CD4-positive, alpha-beta memory T cell (primary cell): ENCODE measurements around the gene TRAPPC13. TPM values are rescaled to one million over a fixed set of nuclear protein-coding genes. Genes with fewer than 3 reads are reported as not detected.
"Not testable (repeated sequence)": the region's sequence is repeated elsewhere in the genome, so short reads cannot be mapped to it uniquely, and the experiment has no call there.

Experiments
- CTCF ChIA-PET: fragments of 350-600 bp; sonication (Branson Sonifier 250); formaldehyde crosslinking; loops from one replicate; lab custom pipeline; 2021; ENCODE audit warnings: inconsistent platforms; ENCODE audit not compliant: partially characterized antibody; lab: Charles Lee
- POLR2A ChIA-PET: fragments of 350-600 bp; sonication (Branson Sonifier 250); formaldehyde crosslinking; loops from one replicate; lab custom pipeline; 2021; ENCODE audit not compliant: partially characterized antibody; lab: Charles Lee
- DNase-seq, 5 donors: peaks; one replicate each; pipeline versions ENCODE4 v3.0.0 to v3.0.0-alpha.2; 2020 to 2022; ENCODE audit warnings: mixed read lengths in 1 of 5
- H3K27ac ChIP-seq: one replicate; pipeline ENCODE4 v1.7.0; 2013; ENCODE audit warnings: low read depth, low read length
- H3K27me3 ChIP-seq: 2 replicates; pipeline ENCODE4 v1.7.0; 2013; ENCODE audit warnings: mild to moderate bottlenecking, low read length, moderate library complexity; ENCODE audit not compliant: insufficient read depth
- H3K36me3 ChIP-seq: 2 replicates; pipeline ENCODE4 v1.7.0; 2013; ENCODE audit warnings: mild to moderate bottlenecking, low read length, moderate library complexity; ENCODE audit not compliant: insufficient read depth
- H3K4me1 ChIP-seq: 2 replicates; pipeline ENCODE4 v1.7.0; 2013; ENCODE audit warnings: mild to moderate bottlenecking, low read length, moderate library complexity; ENCODE audit not compliant: insufficient read depth
- H3K4me3 ChIP-seq, 2 donors: one replicate each; pipeline ENCODE4 v1.7.0; 2013; ENCODE audit warnings: low read length in 2 of 2, mild to moderate bottlenecking in 1 of 2
- H3K9me3 ChIP-seq, 2 donors: one replicate each; pipeline ENCODE4 v1.7.0; 2013; ENCODE audit warnings: low read length in 2 of 2, control low read depth in 1 of 2; ENCODE audit not compliant: control insufficient read depth in 1 of 2
- H3K27ac Mint-ChIP-seq, 7 donors: one replicate each; pipeline ENCODE4 v1.8.0; 2020 to 2021; ENCODE audit warnings: mixed read lengths in 7 of 7, mild to moderate bottlenecking in 6 of 7, inconsistent platforms in 3 of 7, moderate library complexity in 3 of 7
- H3K27me3 Mint-ChIP-seq, 2 donors: one replicate each; pipeline ENCODE4 v1.8.0; 2020 to 2021; ENCODE audit warnings: mixed read lengths in 2 of 2
- H3K36me3 Mint-ChIP-seq, 2 donors: one replicate each; pipeline ENCODE4 v1.8.0; 2020 to 2021; ENCODE audit warnings: mixed read lengths in 2 of 2, inconsistent platforms in 1 of 2, mild to moderate bottlenecking in 1 of 2
- H3K4me1 Mint-ChIP-seq, 4 donors: one replicate each; pipeline ENCODE4 v1.8.0; 2020 to 2021; ENCODE audit warnings: mixed read lengths in 4 of 4, mild to moderate bottlenecking in 1 of 4
- H3K4me3 Mint-ChIP-seq, 8 donors: one replicate each; pipeline ENCODE4 v1.8.0; 2020 to 2021; ENCODE audit warnings: mixed read lengths in 8 of 8, mild to moderate bottlenecking in 7 of 8, moderate library complexity in 6 of 8, inconsistent platforms in 3 of 8
- H3K9me3 Mint-ChIP-seq, 8 donors: one replicate each; pipeline ENCODE4 v1.8.0; 2020 to 2021; ENCODE audit warnings: mixed read lengths in 8 of 8, mild to moderate bottlenecking in 5 of 8, inconsistent platforms in 3 of 8, moderate library complexity in 1 of 8
- intact Hi-C: fragments of 100-400 bp; cut with micrococcal nuclease; formaldehyde crosslinking; loops from one replicate; pipeline ENCODE4 v1.15.1; 2023
- polyA plus RNA-seq, 2 donors: library from polyadenylated mRNA; unstranded; fragments of 300-500 nt; fragmentation: Illumina TruSeq; gene quantifications; one replicate each; pipeline ENCODE4 v1.2.3, GENCODE V29; 2021
- total RNA-seq, 2 experiments: library from RNA; stranded (reverse); gene quantifications; one replicate each; pipeline ENCODE4 v1.2.3, GENCODE V29; 2021

TRAPPC13 gene
- total and polyA plus RNA-seq, 4 experiments from 2014 or later: 16.4 to 21.4 (median 20.9) TPM

DNA sequence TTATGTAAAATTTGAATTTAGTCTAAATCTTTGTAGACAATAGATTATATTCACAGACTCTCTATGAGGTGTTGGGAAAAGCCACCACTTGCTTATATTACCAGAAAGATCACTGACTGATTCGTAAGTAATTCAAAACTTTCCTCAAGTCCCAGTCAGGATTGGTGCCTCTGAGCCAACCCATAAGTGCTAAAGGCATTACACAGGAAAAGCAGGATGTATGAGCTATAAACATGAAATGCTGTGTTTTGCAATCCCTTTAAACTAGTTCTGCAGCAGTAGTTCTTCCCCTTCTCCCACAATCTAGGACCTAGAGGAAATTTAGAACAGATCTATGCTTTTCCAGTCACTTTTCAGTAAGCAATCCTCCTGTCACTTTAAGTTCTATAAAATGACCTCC lies 48.0 kb downstream of the TRAPPC13 start:
- H3K27me3 Mint-ChIP-seq: no peaks in the 10 kb centered on the region
- Histone ChIP-seq H3K27ac (no peak overlapping the region), H3K36me3 (peaks cover 46% of the 10 kb centered on the region), H3K27me3 (no peaks in the 10 kb centered on the region), H3K9me3 (no peaks in the 10 kb centered on the region), H3K4me1 (no peaks in the 10 kb centered on the region), H3K4me3 (no peak overlapping the region)
- H3K4me1 Mint-ChIP-seq: peaks cover 13 to 26% (median 19%) of the 10 kb centered on the region in 4 donors
- H3K27ac Mint-ChIP-seq: peak overlapping the region in 3 of 7 donors; percentile 23 to 80 (median 67)
- H3K9me3 Mint-ChIP-seq: no peaks in the 10 kb centered on the region
- H3K4me3 Mint-ChIP-seq: no peak overlapping the region
- H3K36me3 Mint-ChIP-seq: peaks cover 58 to 84% of the 10 kb centered on the region in 2 donors
- DNase-seq: no peak
- POLR2A ChIA-PET: interaction anchor here (1.2 kb wide), 1 partner anchor 110 kb away, joined by 3 read pairs; the partner anchor contains the start of genes CENPK and PPWD1
- CTCF ChIA-PET: no interaction called here
- intact Hi-C loops: loop anchor here (5.0 kb wide), 1 partner anchor 35 kb away; no protein-coding TSS in a partner anchor

DNA sequence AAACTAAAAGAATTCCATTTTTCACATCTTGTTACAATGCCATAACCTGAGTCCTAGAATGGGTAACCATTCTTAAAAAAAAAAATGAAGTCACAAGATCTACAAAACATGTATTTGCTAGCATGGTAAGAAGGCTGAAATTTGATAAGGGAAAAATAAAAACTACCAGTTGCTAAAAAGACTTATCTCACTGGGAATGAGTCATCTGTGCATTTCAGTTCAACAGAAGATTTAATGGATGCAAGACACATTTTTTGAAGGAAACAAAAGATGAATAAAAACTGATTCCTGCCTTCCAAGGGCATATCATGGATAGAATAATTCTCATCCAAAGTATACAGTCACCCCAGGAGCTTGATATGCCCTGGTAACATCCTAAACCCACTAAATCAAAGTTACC lies 49.9 kb downstream of the TRAPPC13 start:
- no peaks in the 10 kb centered on the region for H3K9me3 ChIP-seq
- CTCF ChIA-PET: no interaction called here
- Mint-ChIP-seq H3K27ac (peak overlapping the region in 6 of 7 donors; percentile 30 to 64 (median 52)), H3K36me3 (peaks cover 75 to 96% of the 10 kb centered on the region in 2 donors), H3K9me3 (no peaks in the 10 kb centered on the region), H3K4me3 (no peak overlapping the region), H3K27me3 (no peaks in the 10 kb centered on the region), H3K4me1 (peaks cover 26 to 45% (median 35%) of the 10 kb centered on the region in 4 donors)
- H3K4me3 ChIP-seq: no peak overlapping the region
- intact Hi-C loops: loop anchor here (5.0 kb wide), 1 partner anchor 33 kb away; no protein-coding TSS in a partner anchor
- H3K27ac ChIP-seq: no peak overlapping the region
- peaks cover 39% of the 10 kb centered on the region for H3K36me3 ChIP-seq
- H3K4me1 ChIP-seq: peaks cover 6% of the 10 kb centered on the region
- no peak for DNase-seq
- H3K27me3 ChIP-seq: no peaks in the 10 kb centered on the region
- POLR2A ChIA-PET: interaction anchor here (0.6 kb wide), 1 partner anchor 33 kb away, joined by 3 read pairs; no protein-coding TSS in a partner anchor

DNA sequence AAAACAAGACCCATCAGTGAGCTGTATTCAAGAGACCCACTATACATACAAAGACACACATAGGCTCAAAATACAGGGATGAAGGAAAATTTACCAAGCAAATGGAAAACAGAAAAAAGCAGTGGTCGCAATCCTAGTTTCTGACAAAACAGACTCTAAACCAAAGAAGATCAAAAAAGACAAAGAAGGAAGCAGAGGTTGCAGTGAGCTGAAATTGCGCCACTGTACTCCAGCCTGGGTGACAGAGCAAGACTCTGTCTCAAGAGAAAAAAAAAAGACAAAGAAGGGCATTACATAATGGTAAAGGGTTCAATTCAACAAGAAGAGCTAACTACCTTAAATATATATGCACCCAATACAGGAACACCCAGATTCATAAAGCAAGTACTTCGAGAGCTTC lies 51.2 kb downstream of the TRAPPC13 start:
- Mint-ChIP-seq H3K4me1 (peaks cover 32 to 57% (median 43%) of the 10 kb centered on the region in 4 donors), H3K27ac (peak overlapping the region; percentile 5 to 84 (median 63)), H3K4me3 (peak overlapping the region in 1 of 8 donors; percentile 12), H3K36me3 (peaks cover 81 to 96% of the 10 kb centered on the region in 2 donors)
- H3K27me3 Mint-ChIP-seq, CTCF ChIA-PET, DNase-seq, H3K9me3 ChIP-seq, H3K27ac ChIP-seq, intact Hi-C loops, H3K4me3 ChIP-seq, H3K27me3 ChIP-seq, H3K9me3 Mint-ChIP-seq, H3K4me1 ChIP-seq: not testable (repeated sequence)
- POLR2A ChIA-PET: interaction anchor here (1.0 kb wide), 1 partner anchor 20 kb away, joined by 3 read pairs; no protein-coding TSS in a partner anchor
- peaks cover 32% of the 10 kb centered on the region for H3K36me3 ChIP-seq

DNA sequence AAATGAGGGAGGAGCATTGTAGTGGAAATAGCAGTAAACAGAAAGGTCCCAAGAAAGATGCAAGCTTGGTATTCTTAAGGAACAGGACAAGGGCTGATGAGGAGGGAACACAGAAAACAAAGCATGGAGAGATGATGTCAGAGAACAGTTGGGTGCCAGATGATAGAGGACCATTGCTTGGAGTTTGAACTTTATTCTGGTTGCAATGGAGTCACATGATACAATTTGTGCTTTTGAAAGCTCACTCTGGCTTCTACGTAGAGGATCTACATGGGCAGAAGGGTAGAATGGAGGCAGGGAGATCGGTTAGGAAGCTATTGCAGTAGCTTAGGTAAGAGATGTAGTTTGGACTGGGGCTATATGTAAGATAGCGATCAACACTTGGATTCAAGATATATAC lies 57.3 kb downstream of the TRAPPC13 start:
- H3K36me3 ChIP-seq: peaks cover 29% of the 10 kb centered on the region
- H3K27me3 Mint-ChIP-seq: no peaks in the 10 kb centered on the region

DNA sequence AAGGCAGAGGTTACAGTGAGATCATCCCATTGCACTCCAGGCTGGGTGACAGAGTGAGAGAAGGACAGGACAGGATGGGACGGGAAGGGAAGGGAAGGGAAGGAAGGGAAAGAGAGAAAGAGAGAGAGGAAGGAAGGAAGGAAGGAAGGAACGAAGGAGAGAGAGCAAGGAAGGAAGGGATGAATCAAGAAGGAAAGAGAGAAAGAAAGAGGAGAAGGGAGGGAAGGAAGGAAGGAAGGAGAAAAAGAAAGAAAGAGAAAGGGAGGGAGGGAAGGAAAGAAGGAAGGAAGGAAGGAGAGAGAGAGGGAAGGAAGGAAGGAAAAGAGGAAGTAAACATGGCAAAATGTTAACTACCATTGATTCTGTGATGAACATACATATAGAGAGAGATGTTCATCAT lies 68.3 kb downstream of the TRAPPC13 start:
- no peaks in the 10 kb centered on the region for H3K9me3 ChIP-seq
- Mint-ChIP-seq H3K27me3 (no peaks in the 10 kb centered on the region), H3K4me3 (no peak overlapping the region), H3K27ac (peak overlapping the region in 4 of 7 donors; percentile 20 to 75 (median 30)), H3K36me3 (peaks cover 32 to 42% of the 10 kb centered on the region in 2 donors), H3K9me3 (no peaks in the 10 kb centered on the region), H3K4me1 (peaks cover 3 to 15% (median 6%) of the 10 kb centered on the region in 4 donors)
- no peak overlapping the region for H3K27ac ChIP-seq
- no peak overlapping the region for H3K4me3 ChIP-seq
- H3K36me3 ChIP-seq: peaks cover 37% of the 10 kb centered on the region
- ChIA-PET POLR2A (no interaction called here), CTCF (no interaction called here)
- DNase-seq: no peak
- H3K4me1 ChIP-seq: no peaks in the 10 kb centered on the region
- H3K27me3 ChIP-seq: no peaks in the 10 kb centered on the region
- intact Hi-C loops: no loop called here

More for the DNA sequence above, 57.3 kb downstream of the TRAPPC13 start:
- peaks cover 76 to 89% of the 10 kb centered on the region in 2 donors for H3K36me3 Mint-ChIP-seq
- ChIA-PET CTCF (no interaction called here), POLR2A (no interaction called here)
- H3K9me3 ChIP-seq: no peaks in the 10 kb centered on the region
- DNase-seq: no peak
- H3K27ac Mint-ChIP-seq: peak overlapping the region in 5 of 7 donors; percentile 7 to 77 (median 11)
- H3K4me1 ChIP-seq: peaks cover 9% of the 10 kb centered on the region
- intact Hi-C loops: no loop called here
- H3K4me1 Mint-ChIP-seq: peaks cover 31 to 62% (median 42%) of the 10 kb centered on the region in 4 donors
- no peak overlapping the region for H3K4me3 ChIP-seq
- H3K27me3 ChIP-seq: no peaks in the 10 kb centered on the region
- H3K27ac ChIP-seq: no peak overlapping the region
- no peaks in the 10 kb centered on the region for H3K9me3 Mint-ChIP-seq
- H3K4me3 Mint-ChIP-seq: no peak overlapping the region

DNA sequence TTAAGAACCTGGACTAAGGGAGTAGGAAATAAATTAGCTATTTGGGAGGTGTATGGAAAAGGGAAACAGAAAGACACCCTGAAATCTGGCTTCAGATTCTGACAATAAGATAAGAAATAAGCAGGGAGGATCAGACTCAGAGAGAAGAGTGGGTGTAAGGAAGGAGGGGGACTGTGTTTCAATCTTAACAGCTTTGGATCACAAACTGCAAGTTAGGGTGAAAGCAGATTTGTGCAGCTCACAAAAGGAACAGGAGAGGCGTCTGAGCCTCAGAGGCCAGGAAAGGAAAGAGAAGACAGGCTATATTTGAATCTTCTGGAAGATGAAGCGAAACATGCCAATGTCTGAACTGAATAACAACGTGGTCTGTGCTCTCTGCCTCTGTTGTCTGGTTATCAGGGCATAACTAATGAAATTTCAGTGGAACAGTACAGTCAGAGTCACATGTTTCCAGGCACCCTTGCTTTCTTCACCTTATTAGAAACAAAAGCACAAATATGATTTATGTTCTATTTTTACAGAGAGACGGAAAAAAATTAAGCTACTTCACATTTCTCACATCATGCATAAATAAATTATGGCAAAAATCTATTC lies 70.4 kb downstream of the TRAPPC13 start:
- H3K4me3 ChIP-seq: no peak overlapping the region
- no peaks in the 10 kb centered on the region for H3K4me1 ChIP-seq
- no peak overlapping the region for H3K27ac ChIP-seq
- DNase-seq: no peak
- Mint-ChIP-seq H3K4me1 (peaks cover 12 to 19% (median 15%) of the 10 kb centered on the region in 4 donors), H3K27ac (no peak overlapping the region), H3K4me3 (no peak overlapping the region), H3K36me3 (peaks cover 42 to 51% of the 10 kb centered on the region in 2 donors), H3K27me3 (no peaks in the 10 kb centered on the region), H3K9me3 (no peaks in the 10 kb centered on the region)
- intact Hi-C loops: no loop called here
- no peaks in the 10 kb centered on the region for H3K9me3 ChIP-seq
- ChIA-PET CTCF (no interaction called here), POLR2A (interaction anchor here (0.5 to 1.0 kb wide), 2 partner anchors 16 to 19 kb away, joined by 3 read pairs; no protein-coding TSS in a partner anchor)
- H3K27me3 ChIP-seq: no peaks in the 10 kb centered on the region
- H3K36me3 ChIP-seq: peaks cover 32% of the 10 kb centered on the region

DNA sequence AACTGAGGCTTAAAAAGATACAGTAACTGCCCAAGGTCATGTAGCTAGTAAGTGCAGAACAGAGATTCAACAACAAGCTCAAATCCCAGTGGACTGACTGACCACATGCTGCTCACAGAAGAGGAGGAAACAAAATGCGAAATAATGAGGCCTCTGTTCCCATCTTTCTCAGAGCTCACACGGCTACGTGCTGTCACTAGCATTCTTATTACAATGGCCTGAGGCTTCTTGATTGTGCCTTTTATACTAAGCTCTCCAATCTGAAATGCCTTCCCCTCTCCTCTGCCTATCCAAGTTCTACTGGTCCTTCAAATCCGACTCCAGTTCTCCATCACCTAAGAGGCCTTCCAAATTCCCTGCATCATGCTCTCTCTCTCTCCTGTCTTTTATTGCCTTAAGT lies 71.1 kb downstream of the TRAPPC13 start:
- no peak overlapping the region for H3K27ac Mint-ChIP-seq
- Histone ChIP-seq H3K9me3 (no peaks in the 10 kb centered on the region), H3K27ac (no peak overlapping the region), H3K36me3 (peaks cover 27% of the 10 kb centered on the region), H3K4me1 (no peaks in the 10 kb centered on the region), H3K27me3 (no peaks in the 10 kb centered on the region), H3K4me3 (no peak overlapping the region)
- DNase-seq: no peak
- ChIA-PET POLR2A (interaction anchor here (0.5 to 1.0 kb wide), 2 partner anchors 16 to 19 kb away, joined by 3 read pairs; no protein-coding TSS in a partner anchor), CTCF (no interaction called here)
- H3K27me3 Mint-ChIP-seq: no peaks in the 10 kb centered on the region
- H3K4me1 Mint-ChIP-seq: peaks cover 12 to 15% (median 13%) of the 10 kb centered on the region in 4 donors
- no peaks in the 10 kb centered on the region for H3K9me3 Mint-ChIP-seq
- H3K4me3 Mint-ChIP-seq: no peak overlapping the region
- intact Hi-C loops: no loop called here
- peaks cover 35 to 46% of the 10 kb centered on the region in 2 donors for H3K36me3 Mint-ChIP-seq
